Stimulated activated CD4-positive, alpha-beta T cell treated with anti-CD3 and anti-CD28 coated beads, Interleukin-1b, Interleukin-23, amount 100 ng/mL, for 24 hours (primary cell): ENCODE results near the gene MOXD1.
"Not testable (repeated sequence)": the region's sequence is repeated elsewhere in the genome, so short reads cannot be mapped to it uniquely, and the experiment has no call there.

Experiments used
- DNase-seq, 4 experiments: peaks; one replicate each; pipeline ENCODE4 v3.0.0-alpha.2; 2020; ENCODE audit warnings: low read depth in 4 of 4, low spot score in 1 of 4

The MOXD1 gene

DNA sequence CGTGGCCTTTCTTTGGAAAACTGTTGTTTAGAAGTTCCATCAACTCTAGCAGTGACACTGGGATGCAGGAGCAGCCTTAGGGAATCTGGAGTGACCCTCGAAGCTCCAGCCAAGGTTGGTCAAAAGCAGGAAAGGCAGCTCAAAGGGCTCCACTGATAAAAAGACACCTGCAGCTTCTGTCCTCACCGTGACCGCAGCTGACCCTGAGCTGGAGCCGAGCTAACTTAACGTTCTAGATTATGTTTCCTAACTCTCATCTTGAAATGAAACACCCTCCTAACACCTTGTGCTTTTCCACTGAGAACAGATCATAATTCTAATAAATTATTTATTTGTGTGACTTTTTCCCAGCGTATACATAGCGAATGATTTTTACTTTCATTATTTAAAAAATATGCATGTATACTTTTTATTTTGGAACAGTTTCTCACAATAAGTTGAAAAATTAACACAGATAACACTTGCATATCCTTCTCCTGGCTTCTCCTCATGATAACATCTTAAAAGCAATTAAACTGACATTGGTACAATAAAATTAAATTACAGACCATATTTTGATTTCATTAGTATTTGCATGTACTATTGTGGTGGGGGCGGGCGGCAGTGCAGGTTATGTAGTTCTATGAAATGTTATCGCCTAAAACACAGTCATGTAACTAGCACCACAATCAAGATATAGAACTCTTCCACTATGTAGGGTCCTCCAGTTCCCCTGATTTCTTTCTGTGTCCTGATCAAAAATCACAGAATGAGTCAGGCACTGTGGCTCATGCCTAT, 116.1 kb downstream of the MOXD1 start:
- DNase-seq: no peak

DNA sequence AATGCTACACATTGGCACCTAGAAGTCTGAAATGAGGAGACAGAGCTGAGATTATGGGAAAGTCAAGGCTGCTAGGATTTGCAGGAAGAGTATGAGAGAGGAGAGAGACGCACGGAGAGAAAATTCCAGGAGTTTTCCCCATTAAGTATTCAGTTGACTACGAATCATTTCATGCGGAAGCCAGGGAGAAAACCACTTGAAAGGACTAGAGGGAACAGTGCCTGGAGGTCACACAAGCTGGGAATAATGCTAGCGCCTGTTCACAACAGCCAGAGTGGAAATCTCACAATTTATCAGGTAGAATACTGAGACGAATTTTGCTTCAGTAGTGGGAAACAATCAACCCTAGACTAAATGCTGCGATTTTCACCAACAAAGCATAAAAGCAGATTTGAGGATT, 118.6 kb downstream of the MOXD1 start:
- no peak for DNase-seq

DNA sequence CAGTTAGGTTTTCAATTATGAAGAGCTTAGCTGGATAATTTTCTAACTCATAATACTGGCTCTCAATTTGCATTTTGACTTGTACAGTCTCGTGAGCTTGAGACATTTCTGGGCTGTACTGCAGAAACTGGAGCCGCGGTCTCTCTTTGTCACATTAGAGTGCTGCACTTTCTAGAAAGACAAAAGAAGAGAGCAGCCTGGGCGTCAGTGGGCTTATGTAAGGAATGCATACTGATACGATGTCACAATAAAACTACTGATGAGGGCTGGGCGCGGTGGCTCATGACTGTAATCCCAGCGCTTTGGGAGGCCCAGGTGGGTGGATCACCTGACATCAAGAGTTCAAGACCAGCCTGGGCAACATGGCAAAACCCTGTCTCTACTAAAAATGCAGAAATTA, 120.8 kb downstream of the MOXD1 start:
- no peak for DNase-seq

DNA sequence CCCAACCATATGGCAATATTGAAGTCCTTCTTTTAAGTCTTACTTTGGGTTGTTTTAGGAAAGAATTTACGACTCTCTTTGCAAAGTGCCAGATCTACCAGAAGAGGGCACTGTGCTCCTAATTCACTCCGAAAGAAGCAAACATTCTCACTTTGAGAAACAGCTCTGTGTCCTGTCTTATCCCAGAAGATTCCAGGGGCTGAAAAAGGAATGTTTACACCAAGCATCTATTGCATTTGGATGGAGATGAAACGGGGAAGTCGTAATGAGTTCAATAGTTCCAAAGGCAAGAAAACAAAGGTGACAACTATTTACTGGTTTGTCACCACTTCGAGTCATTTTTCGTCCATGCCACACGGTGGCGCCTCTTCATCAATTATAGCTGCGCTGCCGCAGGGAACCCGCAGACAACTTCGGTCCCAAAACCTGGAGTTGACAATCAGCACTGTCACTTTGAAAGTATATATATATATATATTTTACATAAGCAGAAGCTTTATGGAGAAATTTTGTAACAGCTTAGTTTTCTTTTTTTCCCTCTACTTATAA, 121.6 kb downstream of the MOXD1 start:
- peak; percentile 41 to 61 (median 48) for DNase-seq

DNA sequence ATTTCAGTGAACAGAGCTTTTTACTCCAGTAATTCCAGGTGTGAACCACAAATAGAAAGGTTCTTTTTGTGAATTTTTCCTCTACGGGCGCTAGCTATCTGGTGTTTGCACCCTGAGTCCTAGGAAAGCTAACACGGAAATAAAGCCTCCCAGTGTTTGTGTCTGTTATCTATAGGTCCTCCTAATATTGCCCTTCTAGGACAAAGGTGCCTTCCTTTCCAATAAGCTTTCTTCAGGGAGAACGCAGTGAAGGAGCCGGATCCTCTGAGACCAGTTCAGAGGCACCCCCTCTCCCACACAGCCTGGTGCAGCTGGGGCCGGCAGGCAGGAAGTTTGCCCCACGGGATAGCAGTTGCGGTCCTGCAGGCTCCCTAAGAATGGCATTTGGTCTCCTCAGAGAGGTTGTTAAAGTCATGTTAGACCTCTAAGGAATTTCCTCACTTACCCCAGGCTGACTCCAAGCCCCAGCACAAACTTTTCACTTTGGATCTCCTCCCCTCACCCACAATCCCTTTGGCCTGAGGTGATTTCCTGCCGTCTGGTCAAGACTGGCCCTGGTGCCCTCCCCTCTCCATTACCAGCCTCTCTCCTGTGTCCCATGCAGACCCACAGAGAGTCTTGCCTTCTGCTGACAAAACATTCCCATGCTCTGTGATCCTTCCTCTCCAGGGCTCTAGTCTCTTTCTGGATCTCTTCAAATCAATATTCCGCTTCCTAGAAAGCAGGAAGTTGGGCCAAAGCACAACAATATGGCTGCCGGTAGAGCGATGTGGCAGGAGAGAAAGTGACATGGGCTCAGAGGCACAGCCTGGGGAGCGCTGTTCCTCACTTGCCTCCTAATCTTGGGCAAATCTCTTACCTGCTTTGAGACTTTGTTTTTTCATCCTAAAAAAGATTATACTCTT, 126.0 kb downstream of the MOXD1 start:
- no peak for DNase-seq

DNA sequence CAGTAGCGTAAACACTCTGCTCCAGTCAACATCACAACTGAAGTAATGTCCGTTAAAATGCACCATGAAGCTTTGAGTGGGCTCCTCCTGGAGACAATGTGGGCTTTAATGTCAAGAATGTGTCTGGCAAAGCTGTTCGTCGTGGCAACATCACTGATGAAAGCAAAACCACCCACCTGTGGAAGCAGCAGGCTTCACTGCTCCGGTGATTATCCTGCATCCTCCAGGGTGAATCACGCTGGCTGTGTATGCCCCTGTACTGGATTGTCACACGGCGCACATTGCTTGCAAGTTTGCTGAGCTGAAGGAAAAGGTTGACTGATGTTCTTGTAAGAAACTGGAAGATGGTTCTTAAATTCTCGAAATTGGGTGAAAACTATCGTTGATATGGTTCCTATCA, 128.5 kb downstream of the MOXD1 start:
- DNase-seq: no peak

DNA sequence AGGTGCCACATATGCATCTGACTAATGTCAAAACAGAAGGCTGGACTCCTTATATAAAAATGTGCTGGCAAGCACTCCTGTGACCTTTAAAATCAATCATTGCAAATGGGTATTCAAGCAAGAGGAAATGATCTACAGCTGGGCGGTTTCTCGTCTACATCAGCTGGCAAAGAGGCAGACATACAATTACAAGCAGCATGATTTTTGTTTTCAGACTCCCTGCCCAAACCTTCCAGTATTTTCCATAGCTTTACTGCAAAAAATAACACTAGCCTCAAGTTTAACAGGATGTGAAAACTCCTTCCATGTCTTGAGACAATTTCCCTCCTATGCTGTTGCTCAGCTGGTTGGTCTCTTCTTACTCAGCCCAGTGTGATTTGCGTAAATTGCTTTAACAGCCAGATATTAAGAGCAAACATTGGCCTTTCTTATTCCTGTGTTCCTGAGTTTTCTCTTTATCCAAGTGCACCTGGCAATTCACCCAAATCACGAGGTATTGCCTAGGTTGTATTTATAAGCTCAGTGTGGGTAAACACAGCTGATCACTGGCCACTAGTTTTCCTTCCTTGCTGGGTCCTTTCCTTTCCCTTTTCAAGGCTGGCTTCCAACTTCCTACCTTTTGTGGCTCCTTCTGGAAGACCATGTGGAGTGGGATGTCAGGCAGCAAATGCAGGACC, 130.4 kb downstream of the MOXD1 start:
- DNase-seq: no peak

DNA sequence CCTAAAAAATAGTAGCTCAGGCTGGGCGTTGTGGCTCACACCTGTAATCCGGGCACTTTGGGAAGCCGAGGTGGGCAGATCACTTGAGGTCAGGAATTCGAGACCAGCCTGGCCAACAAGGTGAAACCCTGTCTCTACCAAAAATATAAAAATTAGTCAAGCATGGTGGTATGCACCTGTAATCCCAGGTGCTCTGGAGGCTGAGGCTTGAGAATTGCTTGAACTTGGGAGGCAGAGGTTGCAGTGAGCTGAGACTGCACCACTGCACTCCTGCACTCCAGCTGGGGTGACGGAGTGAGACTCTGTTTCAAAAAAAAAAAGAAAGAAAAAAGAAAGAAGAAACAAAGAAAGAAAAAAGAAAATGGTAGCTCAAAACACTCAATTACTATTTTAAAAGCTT, 132.6 kb downstream of the MOXD1 start:
- DNase-seq: not testable (repeated sequence)

DNA sequence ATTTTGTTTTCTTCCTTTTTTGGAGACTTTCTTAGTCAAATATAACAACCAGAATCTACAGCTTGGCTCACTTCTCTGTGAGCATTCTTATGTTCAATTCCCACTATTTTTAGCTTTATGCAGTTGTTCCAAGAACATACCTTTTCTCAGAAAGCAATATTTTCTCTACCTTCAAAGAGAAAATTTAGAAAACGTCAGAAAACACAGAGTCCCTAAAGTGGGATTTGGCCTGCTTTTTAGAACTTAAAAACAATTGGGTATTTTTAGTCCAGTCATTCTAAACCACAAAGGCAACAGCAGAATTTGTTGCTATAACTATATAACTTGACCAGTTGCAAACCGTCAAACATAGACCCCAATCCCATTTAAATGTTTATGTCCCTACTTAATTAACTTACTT, 133.1 kb downstream of the MOXD1 start:
- no peak for DNase-seq

DNA sequence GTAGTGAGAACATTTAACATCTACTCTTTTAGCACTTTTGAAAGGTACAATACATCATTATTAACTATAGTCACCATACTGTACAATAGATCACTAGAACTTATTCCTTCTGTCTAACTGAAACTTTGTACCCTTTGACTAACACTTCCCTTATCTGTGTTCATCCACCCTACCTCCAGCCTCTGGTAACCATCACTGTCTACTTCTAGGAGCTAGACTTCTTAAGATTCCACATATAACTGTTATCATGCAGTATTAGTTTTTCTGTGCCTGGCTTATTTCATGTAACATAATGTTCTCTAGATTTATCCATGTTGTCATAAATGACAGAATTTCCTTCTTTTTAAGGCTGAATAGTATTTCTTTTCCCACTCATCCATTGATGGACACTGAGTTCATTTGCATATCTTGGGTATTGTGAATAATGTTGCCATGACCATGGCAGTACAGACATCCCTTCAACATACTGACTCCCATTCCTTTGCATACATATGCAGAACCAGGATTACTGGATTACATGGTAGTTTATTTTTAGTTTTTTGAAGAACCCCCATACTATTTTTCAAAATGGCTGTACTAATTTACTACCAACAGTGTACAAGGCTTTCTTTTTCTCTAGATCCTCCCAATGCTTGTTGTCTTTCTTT, 135.7 kb downstream of the MOXD1 start:
- no peak for DNase-seq

DNA sequence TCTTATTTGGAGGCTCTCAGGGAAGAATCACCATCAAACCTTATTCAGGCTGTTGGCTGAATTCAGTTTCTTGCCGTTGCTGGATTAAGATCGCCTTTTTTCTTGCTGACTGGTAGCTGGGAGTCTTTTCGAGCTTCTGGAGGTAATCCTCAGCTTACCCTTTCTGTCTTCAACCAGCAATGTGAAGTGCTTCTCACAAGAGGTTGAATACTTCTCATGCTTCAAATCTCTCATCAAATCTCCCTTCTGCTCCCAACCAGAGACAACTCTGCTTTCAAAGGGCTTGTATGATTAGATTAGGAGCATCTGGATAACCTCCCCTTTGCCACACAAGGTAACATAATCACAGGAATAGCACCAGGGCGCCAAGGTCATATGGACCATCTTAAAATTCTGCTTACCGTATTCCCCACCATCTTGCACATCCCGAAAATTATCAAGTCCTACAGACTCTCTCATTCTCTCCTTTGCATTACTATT, 137.2 kb downstream of the MOXD1 start:
- DNase-seq: no peak

DNA sequence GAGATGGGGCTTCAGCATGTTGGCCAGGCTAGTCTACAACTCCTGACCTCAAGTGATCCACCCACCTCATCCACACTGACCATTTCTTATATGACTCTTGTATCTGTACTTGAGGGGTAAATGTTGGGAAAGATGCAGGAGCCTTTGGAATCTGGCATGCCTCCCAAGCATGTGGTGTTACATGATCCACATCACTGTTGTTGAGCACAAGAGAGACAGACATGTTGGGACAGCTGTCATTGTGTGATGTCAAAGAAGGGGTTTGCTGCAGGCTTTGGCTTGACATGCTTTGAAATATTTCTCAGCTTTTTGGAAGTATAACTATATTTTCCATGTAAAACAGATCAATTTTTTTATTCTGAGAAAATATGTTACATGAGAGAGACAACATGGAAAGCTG, 139.9 kb downstream of the MOXD1 start:
- no peak for DNase-seq

DNA sequence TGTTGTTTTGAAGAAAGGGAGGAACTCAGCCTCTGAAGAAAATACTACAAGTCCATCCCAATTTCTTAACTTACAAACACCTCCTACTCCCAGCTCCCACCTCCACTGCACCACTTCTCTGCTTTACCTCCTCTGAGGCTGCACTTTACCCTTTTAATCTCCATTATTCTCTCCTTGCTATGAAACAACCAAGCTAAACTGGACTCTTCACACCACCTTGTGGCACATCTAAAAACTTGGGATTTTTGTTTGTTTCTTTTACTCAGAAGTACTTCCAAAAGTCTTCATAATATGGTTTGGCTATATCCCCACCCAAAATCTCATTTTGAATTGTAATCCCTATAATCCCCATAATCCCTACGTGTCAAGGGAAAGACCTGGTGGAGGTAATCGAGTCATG, 142.2 kb downstream of the MOXD1 start:
- DNase-seq: no peak

DNA sequence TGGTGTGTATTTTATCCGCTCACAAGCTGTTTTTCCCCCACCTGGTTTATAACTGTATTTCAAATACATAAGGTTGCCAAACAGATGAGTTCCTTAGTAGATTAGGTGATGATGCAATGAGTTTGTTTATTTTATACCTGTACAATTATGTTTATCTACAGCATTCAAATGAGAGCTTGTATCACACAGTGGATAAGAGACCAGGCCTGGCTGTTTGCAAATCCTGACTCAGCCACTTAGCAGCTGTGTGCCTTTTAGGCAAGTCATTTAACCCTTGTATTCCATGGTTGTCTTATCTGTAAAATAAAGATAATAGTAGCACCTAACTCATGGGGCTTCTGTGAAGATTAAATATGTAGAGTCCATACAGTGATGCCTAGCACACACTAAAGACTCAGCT, 143.7 kb downstream of the MOXD1 start:
- DNase-seq: no peak

DNA sequence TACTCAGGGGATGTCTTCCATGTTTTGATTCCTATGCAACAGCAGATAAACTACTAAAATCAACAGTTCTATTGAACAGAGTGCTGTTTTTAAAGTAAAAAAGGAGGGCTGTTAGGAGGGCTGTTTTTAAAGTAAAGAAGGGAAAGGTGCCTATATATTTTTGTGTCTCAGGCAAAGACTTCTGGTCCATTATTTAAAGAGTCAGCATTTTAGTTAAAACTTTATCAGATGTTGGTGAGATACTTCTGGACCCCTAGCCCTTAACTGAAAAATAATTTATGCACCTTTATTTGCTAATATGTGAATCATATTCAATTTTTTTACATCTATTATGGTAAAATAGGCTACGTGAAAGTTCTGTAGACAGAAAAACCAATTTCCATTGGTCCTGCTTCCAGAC, 144.8 kb downstream of the MOXD1 start:
- no peak for DNase-seq

DNA sequence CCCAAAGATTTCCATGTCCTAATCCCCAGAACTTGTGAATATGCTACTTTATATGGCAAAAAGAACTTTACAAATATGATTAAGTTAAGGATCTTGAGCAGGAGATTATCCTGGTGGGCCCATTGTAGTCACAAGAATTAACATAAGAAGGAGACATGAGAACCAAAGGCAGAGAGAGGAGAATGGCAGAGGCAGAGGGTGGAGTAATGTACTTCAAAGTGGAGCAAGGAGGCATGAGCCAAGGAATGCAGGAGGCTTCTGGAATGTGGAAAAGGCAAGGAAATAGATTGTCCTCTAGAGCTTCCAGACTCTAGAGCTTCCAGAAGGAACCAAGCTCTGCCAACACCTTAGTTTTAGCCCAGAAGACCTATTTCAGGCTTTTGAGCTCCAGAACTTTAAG, 147.4 kb downstream of the MOXD1 start:
- no peak for DNase-seq

DNA sequence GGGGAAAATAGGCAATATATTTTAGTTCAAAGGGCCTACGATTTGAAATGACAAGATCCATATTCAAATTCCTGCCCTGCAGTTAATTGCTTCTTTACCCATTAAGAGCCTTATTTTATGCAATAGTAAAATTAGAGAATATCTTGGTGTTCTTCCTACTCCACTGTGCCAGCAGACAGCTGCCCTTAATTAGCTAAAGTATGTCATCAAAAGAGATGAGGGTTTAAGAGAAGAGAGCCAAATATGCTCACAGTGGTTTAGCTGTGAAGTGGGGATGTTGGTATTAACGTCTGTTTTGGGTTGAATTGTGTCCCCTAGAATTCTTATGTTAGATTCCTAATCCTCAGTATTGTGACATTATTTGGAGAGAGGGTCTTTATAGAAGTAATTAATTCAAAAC, 148.1 kb downstream of the MOXD1 start:
- DNase-seq: no peak

DNA sequence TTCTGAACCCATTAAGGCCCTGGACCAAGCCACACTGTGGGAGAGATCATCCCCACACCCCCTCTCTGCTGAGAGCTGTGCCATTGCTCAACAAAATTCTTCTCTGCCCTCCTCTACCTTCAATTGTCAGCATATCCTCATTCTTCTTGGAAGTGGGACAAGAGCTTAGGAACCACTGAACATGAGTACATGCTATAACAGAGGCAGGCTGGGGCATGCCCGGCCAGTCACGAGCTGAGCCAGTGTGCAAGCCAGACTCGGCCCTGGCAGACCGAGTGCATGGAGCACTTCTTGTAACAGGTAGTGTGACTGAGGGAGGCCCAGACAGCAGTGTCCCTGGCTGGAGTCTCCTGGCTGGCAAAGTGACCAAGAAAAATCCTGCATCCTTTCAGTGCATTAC, 149.2 kb downstream of the MOXD1 start:
- DNase-seq: no peak

DNA sequence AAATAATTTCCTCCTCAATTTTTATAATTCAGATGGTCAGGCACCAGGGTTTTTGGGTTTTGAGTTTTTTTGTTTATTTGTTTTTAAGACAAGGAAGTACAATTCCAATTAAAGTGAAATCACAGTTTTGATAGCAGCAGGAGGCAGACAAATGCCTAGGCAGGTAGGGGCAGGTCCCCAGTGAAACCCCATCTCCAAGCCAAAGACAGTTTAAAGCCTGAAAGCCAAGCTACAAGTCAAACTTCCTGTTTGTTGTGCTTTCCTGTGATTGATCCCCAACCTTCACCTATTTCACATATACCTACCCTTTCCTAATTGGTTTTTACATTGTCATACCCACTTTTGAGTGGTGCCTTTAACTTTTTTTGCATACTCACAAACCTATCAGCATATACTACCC, 149.6 kb downstream of the MOXD1 start:
- DNase-seq: no peak

DNA sequence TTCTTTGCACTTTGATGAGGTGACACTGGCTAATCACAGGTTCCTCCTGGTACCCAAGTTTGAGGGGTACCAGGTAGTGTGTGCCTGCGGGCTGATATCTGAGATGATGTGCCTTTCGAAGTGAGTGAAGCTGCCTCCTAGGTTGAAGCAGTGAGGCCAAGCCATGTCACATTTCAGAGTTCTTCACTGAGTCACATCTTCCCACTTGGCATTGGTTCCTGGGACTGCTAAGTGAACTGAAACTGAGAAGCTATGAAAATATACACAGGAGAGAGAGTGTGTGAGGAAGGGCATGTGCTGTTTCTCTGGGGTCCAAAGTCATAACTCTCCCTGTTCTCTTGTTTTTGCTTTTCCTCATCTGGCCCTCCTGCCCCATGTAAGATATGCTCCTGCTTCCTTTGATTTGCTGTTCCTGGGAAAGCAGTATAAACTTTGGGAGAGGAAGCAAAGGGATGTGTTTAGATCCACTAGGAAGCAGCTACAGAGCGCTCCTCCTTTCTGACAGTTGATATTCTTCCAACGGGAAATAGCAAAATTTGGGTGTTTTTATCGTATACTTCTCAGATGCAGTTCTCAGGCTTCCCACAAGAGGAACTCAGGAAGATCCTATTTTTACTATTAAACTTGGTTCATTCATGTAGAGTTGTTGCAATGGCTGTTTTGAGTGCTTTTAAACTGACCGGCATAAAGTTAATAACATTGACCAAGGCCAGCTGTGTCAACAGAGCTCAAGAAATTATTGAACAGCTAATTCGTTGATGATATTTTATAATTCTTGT, 153.7 kb downstream of the MOXD1 start:
- no peak for DNase-seq
